Lung (tissue), 12 donors: ENCODE results near the gene EPS8. TPM values are rescaled to one million over a fixed set of nuclear protein-coding genes. Genes with fewer than 3 reads are reported as not detected.
A peak's percentile ranks its signal among the peaks of the same experiment; 100 is the strongest.

Experiments used
- ATAC-seq: fragments of 200-7000 bp; cut with Tn5 transposase; one replicate; pipeline ENCODE4 v1.9.1; 2020; ENCODE audit warnings: moderate number of reproducible peaks; ENCODE audit not compliant: insufficient read depth, low FRiP score
- DNase-seq, 3 donors: peaks; one replicate each; pipeline ENCODE4 v3.0.0-alpha.2; 2013 to 2017
- H3K27ac ChIP-seq, 2 donors: one replicate each; pipeline ENCODE4 v1.5.1; 2013; ENCODE audit warnings: mild to moderate bottlenecking in 2 of 2, moderate library complexity in 2 of 2, control low read depth in 1 of 2, inconsistent platforms in 1 of 2, low read depth in 1 of 2, low read length in 1 of 2
- H3K27me3 ChIP-seq, 3 donors: one replicate each; pipeline ENCODE4 v1.5.1; 2013; ENCODE audit warnings: low read length in 2 of 3; ENCODE audit not compliant: control insufficient read depth in 3 of 3, insufficient read depth in 3 of 3
- H3K36me3 ChIP-seq, 4 donors: one replicate each; pipeline ENCODE4 v1.5.1; 2013; ENCODE audit warnings: low read length in 4 of 4, mild to moderate bottlenecking in 1 of 4, moderate library complexity in 1 of 4; ENCODE audit not compliant: control insufficient read depth in 4 of 4, insufficient read depth in 4 of 4
- H3K4me1 ChIP-seq, 5 donors: one replicate each; pipeline ENCODE4 v1.5.1; 2013; ENCODE audit warnings: low read length in 5 of 5, mild to moderate bottlenecking in 2 of 5, moderate library complexity in 1 of 5; ENCODE audit not compliant: control insufficient read depth in 5 of 5, insufficient read depth in 5 of 5
- H3K4me3 ChIP-seq: one replicate; pipeline ENCODE4 v1.5.1; 2013; ENCODE audit warnings: mild to moderate bottlenecking, control low read depth, moderate library complexity
- H3K9ac ChIP-seq, 2 donors: one replicate each; pipeline ENCODE4 v1.5.1; 2013; ENCODE audit warnings: low read length in 2 of 2, control low read depth in 1 of 2; ENCODE audit not compliant: insufficient read depth in 1 of 2
- H3K9me3 ChIP-seq, 4 donors: one replicate each; pipeline ENCODE4 v1.5.1; 2013; ENCODE audit warnings: low read length in 3 of 4, mild to moderate bottlenecking in 1 of 4, moderate library complexity in 1 of 4; ENCODE audit not compliant: control insufficient read depth in 4 of 4, insufficient read depth in 3 of 4
- CTCF ChIP-seq: IDR thresholded peaks from 2 replicates; pipeline ENCODE4 v1.5.1; 2012; ENCODE audit warnings: mild to moderate bottlenecking; ENCODE audit errors: control extremely low read depth, extremely low read depth
- WGBS, 2 donors: extraction: QIAGEN DNeasy Blood & Tissue Kit; methylation state at CpG; one replicate each; pipeline ENCODE4 v1.1.7; 2013; 5-methylcytosine and 5-hydroxymethylcytosine counted together
- polyA plus RNA-seq, 2 donors: library from polyadenylated mRNA; stranded (reverse); fragments of 200-250 nt; gene quantifications; one replicate each; pipeline ENCODE4 v1.2.1, GENCODE V29; 2013
- total RNA-seq, 2 donors: library from RNA; depleted of rRNA in 1 of 2; stranded (reverse); fragments of >200 nt in 1 of 2; gene quantifications; one replicate each; pipeline ENCODE4 v1.2.1, GENCODE V29; 2014 to 2021
- donor health status: control.
- donor health status: control.
- donor health status: Bipolar disorder and iron deficiency.
- donor health status: healthy.
- donor health status: DM: yes; HTN: yes; CAD: no.

EPS8 gene
- total and polyA plus RNA-seq, 4 donors = 30.1 to 153 (median 48.9) TPM

GRCh38 chr12:15811214-15812127 lies 22.3 kb upstream of the EPS8 start:
- 71 to 78% methylated on average over 2 of the region's 2 CpGs for WGBS, 2 donors
- Histone ChIP-seq H3K36me3 (no peaks in the 10 kb centered on the region), H3K9ac (no peak overlapping the region), H3K9me3 (no peaks in the 10 kb centered on the region), H3K27ac (peak overlapping the region in 1 of 2 donors; percentile 9), H3K27me3 (peaks cover 0 to 5% (median 0%) of the 10 kb centered on the region in 3 donors), H3K4me1 (peaks cover 0 to 29% (median 0%) of the 10 kb centered on the region in 5 donors), H3K4me3 (no peak overlapping the region)
- ATAC-seq (no peak), DNase-seq (peak; percentile 27 to 89 (median 85))
- TF ChIP-seq CTCF = no peak

- peaks cover 0 to 29% (median 0%) of the 10 kb centered on the region in 5 donors for H3K4me1 ChIP-seq
- DNase-seq (peak in 2 of 3 donors; percentile 82 to 86), ATAC-seq (no peak)
- no peak overlapping the region for H3K9ac ChIP-seq
- no peak overlapping the region for H3K4me3 ChIP-seq
- no peak for TF ChIP-seq CTCF
- H3K9me3 ChIP-seq = no peaks in the 10 kb centered on the region
- H3K36me3 ChIP-seq = no peaks in the 10 kb centered on the region
- WGBS, 2 donors = 35 to 60% methylated on average over 3 of the region's 3 CpGs
- H3K27me3 ChIP-seq = peaks cover 0 to 5% (median 0%) of the 10 kb centered on the region in 3 donors
- no peak overlapping the region for H3K27ac ChIP-seq
Measured at GRCh38 chr12:15808652-15809051, 19.5 kb upstream of the EPS8 start.

- peaks cover 0 to 5% (median 0%) of the 10 kb centered on the region in 3 donors for H3K27me3 ChIP-seq
- TF ChIP-seq CTCF = no peak
- peaks cover 0 to 29% (median 0%) of the 10 kb centered on the region in 5 donors for H3K4me1 ChIP-seq
- WGBS, 2 donors = 86 to 89% methylated on average over 2 of the region's 2 CpGs
- no peaks in the 10 kb centered on the region for H3K36me3 ChIP-seq
- no peaks in the 10 kb centered on the region for H3K9me3 ChIP-seq
- no peak overlapping the region for H3K27ac ChIP-seq
- DNase-seq (no peak), ATAC-seq (no peak)
- no peak overlapping the region for H3K9ac ChIP-seq
- no peak overlapping the region for H3K4me3 ChIP-seq
Measured at GRCh38 chr12:15808250-15808649, 19.1 kb upstream of the EPS8 start.
